Neutrophil (primary cell): ENCODE data around the gene ROBO2.
"Not testable (repeated sequence)": the region's sequence is repeated elsewhere in the genome, so short reads cannot be mapped to it uniquely, and the experiment has no call there.

ENCODE experiments used
- H3K27ac ChIP-seq: fragments of 200-600 bp; sonication (generic); 2 replicates; pipeline ENCODE4 v1.5.1; 2016; ENCODE audit warnings: mild to moderate bottlenecking, moderate library complexity
- H3K27me3 ChIP-seq: fragments of 200-600 bp; sonication (generic); 2 replicates; pipeline ENCODE4 v1.6.0; 2016; ENCODE audit warnings: mild to moderate bottlenecking
- H3K36me3 ChIP-seq: fragments of 200-600 bp; sonication (generic); 2 replicates; pipeline ENCODE4 v1.5.1; 2017
- H3K4me1 ChIP-seq, 2 experiments: fragments of 200-600 bp in 1 of 2; sonication (generic) in 1 of 2; 1 replicate in 1 of 2; 2 replicates in 1 of 2; pipeline versions ENCODE4 v1.5.1 to v1.6.1; 2013 to 2016; ENCODE audit warnings: low read depth in 1 of 2, low read length in 1 of 2, mild to moderate bottlenecking in 1 of 2, moderate library complexity in 1 of 2; ENCODE audit not compliant: control insufficient read depth in 1 of 2, insufficient read depth in 1 of 2
- H3K4me3 ChIP-seq, 2 experiments: fragments of 200-600 bp in 1 of 2; sonication (generic) in 1 of 2; 1 replicate in 1 of 2; 2 replicates in 1 of 2; pipeline ENCODE4 v1.5.1; 2013 to 2016; ENCODE audit warnings: low read depth in 1 of 2, low read length in 1 of 2, mild to moderate bottlenecking in 1 of 2, moderate library complexity in 1 of 2
- H3K9me3 ChIP-seq: fragments of 200-600 bp; sonication (generic); 2 replicates; pipeline ENCODE4 v1.5.1; 2016
- TF ChIP-seq, protein P1 (sequence below): fragments of 200-600 bp; sonication (generic); IDR thresholded peaks from 2 replicates; pipeline ENCODE4 v1.5.1; 2016; ENCODE audit warnings: antibody characterized with exemption

Gene ROBO2

DNA sequence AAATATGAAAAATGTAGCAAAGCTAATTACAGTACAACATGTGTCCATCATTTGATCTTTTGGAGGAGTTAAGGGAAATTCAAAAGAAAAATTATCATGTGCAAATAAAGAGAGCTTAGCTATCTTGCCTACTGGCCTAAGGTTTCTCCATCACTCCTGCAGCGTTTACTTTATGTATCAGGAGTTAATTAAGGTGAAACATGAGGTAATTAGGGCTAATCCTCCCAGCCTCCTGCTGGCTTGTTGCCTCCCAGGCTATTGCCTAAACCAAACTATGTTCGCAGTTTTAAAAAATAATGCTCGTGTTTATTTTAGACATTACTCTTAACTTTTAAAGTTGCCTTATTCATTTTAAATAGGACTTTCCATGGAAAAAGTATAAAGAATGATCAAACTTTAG is 367.5 kb downstream of the ROBO2 start:
- H3K4me3 ChIP-seq, result no peak overlapping the region
- H3K27ac ChIP-seq, result no peak overlapping the region
- no peaks in the 10 kb centered on the region for H3K9me3 ChIP-seq
- no peaks in the 10 kb centered on the region for H3K4me1 ChIP-seq
- H3K27me3 ChIP-seq, result no peaks in the 10 kb centered on the region
- TF ChIP-seq, protein P1, sequence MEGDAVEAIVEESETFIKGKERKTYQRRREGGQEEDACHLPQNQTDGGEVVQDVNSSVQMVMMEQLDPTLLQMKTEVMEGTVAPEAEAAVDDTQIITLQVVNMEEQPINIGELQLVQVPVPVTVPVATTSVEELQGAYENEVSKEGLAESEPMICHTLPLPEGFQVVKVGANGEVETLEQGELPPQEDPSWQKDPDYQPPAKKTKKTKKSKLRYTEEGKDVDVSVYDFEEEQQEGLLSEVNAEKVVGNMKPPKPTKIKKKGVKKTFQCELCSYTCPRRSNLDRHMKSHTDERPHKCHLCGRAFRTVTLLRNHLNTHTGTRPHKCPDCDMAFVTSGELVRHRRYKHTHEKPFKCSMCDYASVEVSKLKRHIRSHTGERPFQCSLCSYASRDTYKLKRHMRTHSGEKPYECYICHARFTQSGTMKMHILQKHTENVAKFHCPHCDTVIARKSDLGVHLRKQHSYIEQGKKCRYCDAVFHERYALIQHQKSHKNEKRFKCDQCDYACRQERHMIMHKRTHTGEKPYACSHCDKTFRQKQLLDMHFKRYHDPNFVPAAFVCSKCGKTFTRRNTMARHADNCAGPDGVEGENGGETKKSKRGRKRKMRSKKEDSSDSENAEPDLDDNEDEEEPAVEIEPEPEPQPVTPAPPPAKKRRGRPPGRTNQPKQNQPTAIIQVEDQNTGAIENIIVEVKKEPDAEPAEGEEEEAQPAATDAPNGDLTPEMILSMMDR, result no peak
- no peaks in the 10 kb centered on the region for H3K36me3 ChIP-seq

DNA sequence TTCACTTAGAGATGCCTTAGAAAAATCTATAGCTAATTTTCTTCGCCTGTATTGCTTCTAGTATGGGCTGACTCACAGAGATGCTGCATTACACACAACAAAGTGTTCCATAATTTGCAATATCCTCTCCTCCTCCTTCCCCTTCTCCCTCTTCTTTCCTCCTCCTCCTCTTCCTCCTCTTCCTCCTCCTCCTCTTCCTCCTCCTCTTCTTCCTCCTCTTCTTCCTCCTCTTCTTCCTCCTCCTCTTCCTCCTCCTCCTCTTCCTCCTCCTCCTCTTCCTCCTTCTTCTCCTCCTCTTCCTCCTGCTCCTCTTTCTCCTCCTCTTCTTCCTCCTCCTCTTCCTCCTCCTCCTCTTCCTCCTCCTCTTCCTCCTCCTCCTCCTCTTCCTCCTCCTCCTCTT is 370.4 kb downstream of the ROBO2 start:
- H3K4me3 ChIP-seq, H3K27me3 ChIP-seq, H3K4me1 ChIP-seq, H3K36me3 ChIP-seq, H3K27ac ChIP-seq, H3K9me3 ChIP-seq: not testable (repeated sequence)

DNA sequence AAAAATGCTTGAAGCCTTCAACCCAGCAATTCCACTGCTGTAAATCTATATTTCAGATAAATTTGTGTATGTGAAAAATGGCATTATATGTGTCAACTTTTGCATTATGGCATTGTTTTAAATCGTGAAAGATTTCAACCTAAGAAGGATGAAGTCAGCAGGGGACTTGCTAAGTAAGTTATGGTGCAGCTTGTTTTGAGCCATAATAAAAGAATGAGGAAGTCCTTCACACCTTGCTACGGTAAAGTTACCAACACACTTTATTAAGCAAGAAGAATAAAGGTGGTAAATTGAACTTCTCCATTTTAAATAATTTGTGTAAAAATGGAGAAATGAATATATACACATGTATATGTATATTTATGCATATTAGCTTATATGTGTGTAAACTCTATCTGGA is 371.4 kb downstream of the ROBO2 start:
- H3K4me3 ChIP-seq, result no peak overlapping the region
- no peak overlapping the region for H3K27ac ChIP-seq
- no peaks in the 10 kb centered on the region for H3K27me3 ChIP-seq
- no peaks in the 10 kb centered on the region for H3K36me3 ChIP-seq
- no peaks in the 10 kb centered on the region for H3K9me3 ChIP-seq
- TF ChIP-seq, protein P1, result no peak
- no peaks in the 10 kb centered on the region for H3K4me1 ChIP-seq

DNA sequence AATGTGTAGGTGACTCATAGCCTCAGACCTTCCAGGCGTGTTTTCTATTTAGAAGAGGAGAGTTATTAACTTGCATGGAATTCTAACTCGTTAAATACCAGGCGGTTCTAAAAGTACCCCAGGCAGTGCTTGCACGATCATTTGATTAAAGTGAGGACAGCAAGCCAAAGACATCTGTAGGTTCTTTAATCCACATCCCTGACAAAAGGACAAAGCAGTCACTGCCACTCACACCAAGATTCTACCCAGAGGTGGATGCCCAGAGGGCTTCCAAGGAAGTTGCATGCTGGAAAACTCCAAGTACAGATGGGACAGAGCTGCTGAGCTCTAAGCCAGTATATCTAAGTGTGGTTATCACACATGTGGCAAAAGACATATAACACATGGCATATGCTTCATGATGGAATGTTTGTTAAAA is 372.1 kb downstream of the ROBO2 start:
- H3K36me3 ChIP-seq, result no peaks in the 10 kb centered on the region
- no peaks in the 10 kb centered on the region for H3K4me1 ChIP-seq
- H3K9me3 ChIP-seq, result no peaks in the 10 kb centered on the region
- H3K27me3 ChIP-seq, result no peaks in the 10 kb centered on the region
- no peak overlapping the region for H3K27ac ChIP-seq
- TF ChIP-seq, protein P1, result no peak
- H3K4me3 ChIP-seq, result no peak overlapping the region

DNA sequence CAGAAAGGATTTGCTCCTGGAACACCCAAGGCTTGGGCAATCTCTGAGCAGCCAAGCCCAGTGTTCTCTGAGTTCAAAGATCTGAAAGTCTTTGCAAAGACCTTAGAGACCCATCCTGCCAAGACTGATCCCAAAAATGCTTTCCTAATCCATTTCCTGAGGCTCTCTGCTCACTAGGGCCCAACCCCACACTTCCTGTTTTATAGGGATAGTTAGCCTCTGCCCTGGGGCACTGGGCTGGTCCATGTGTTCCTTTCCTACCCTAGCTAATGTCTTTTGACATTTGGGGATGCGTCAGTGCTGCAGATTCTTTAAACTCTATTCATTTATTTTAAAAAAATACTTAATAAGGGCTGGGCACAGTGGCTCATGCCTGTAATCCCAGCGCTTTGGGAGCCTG is 372.7 kb downstream of the ROBO2 start:
- H3K4me1 ChIP-seq, result no peaks in the 10 kb centered on the region
- no peaks in the 10 kb centered on the region for H3K36me3 ChIP-seq
- no peak overlapping the region for H3K27ac ChIP-seq
- TF ChIP-seq, protein P1, result no peak
- no peaks in the 10 kb centered on the region for H3K9me3 ChIP-seq
- no peaks in the 10 kb centered on the region for H3K27me3 ChIP-seq
- no peak overlapping the region for H3K4me3 ChIP-seq

DNA sequence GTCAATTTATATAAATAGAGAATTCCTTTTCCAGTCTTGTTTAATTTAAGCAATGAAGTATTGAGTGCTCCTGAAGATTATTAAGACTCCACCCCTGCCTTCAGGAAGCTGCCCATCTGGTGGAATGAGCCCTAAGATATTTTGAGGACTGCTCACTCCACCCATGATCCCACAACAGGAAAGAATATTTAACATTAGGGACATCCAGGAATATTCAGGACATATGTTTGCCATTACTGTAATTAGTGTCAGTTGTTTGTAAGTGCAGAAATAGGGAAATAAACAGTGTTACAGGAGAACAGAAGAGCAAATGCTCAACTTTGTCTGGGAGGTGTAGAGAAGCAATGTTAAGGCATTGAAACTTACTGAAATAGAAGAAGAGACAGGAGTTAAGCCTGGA is 375.0 kb downstream of the ROBO2 start:
- Histone ChIP-seq H3K27ac (no peak overlapping the region), H3K27me3 (no peaks in the 10 kb centered on the region), H3K4me3 (no peak overlapping the region), H3K9me3 (no peaks in the 10 kb centered on the region), H3K4me1 (no peaks in the 10 kb centered on the region), H3K36me3 (no peaks in the 10 kb centered on the region)
- TF ChIP-seq, protein P1, result no peak
